ENCODE data around the gene LRBA. TPM values are rescaled to one million over a fixed set of nuclear protein-coding genes. Genes with fewer than 3 reads are reported as not detected.

Gene LRBA
- total and polyA plus RNA-seq, 12 donors: 6.2 to 31.2 (median 23.9) TPM

- 88 to 94% methylated on average over 1 of the region's 1 CpG for WGBS, 2 donors
- no peaks in the 10 kb centered on the region for H3K9me3 ChIP-seq
- intact Hi-C loops (cut with DNase I): no loop called here
- H3K4me1 ChIP-seq: peaks cover 0 to 4% (median 0%) of the 10 kb centered on the region in 9 donors
- H3K27ac ChIP-seq: no peak overlapping the region
- no peaks in the 10 kb centered on the region for H3K36me3 ChIP-seq
- ATAC-seq: no peak
- no peaks in the 10 kb centered on the region for H3K27me3 ChIP-seq
- no peak for TF ChIP-seq CTCF (IDR thresholded peaks at IDR 0.05)
- DNase-seq: no peak
- no peak overlapping the region for H3K4me3 ChIP-seq
Measured at GRCh38 chr4:150371869-150372268, 643.2 kb downstream of the LRBA start.

GRCh38 chr4:150369434-150370380 is 645.4 kb downstream of the LRBA start:
- H3K4me1 ChIP-seq: peaks cover 0 to 4% (median 0%) of the 10 kb centered on the region in 9 donors
- no peak for DNase-seq
- no peak overlapping the region for H3K27ac ChIP-seq
- ATAC-seq: no peak
- H3K9me3 ChIP-seq: no peaks in the 10 kb centered on the region
- H3K27me3 ChIP-seq: no peaks in the 10 kb centered on the region
- no peaks in the 10 kb centered on the region for H3K36me3 ChIP-seq
- no peak overlapping the region for H3K4me3 ChIP-seq
- no peak for TF ChIP-seq CTCF (IDR thresholded peaks at IDR 0.05)
- WGBS, 2 donors: 72 to 82% methylated on average over 3 of the region's 3 CpGs
- intact Hi-C loops (cut with DNase I): no loop called here

- H3K27ac ChIP-seq: no peak overlapping the region
- ATAC-seq: no peak
Measured at GRCh38 chr4:150368667-150369066, 646.4 kb downstream of the LRBA start.

GRCh38 chr4:150367326-150367725 is 647.8 kb downstream of the LRBA start:
- TF ChIP-seq CTCF (IDR thresholded peaks at IDR 0.05): no peak
- WGBS, 2 donors: 80 to 84% methylated on average over 4 of the region's 4 CpGs

More at GRCh38 chr4:150368667-150369066, 646.4 kb downstream of the LRBA start:
- TF ChIP-seq CTCF (IDR thresholded peaks at IDR 0.05): no peak
- Histone ChIP-seq H3K27me3 (no peaks in the 10 kb centered on the region), H3K4me1 (peaks cover 0 to 4% (median 0%) of the 10 kb centered on the region in 9 donors), H3K4me3 (no peak overlapping the region), H3K36me3 (no peaks in the 10 kb centered on the region), H3K9me3 (no peaks in the 10 kb centered on the region)
- no peak for DNase-seq
- intact Hi-C loops (cut with DNase I): no loop called here

More at GRCh38 chr4:150367326-150367725, 647.8 kb downstream of the LRBA start:
- Histone ChIP-seq H3K27ac (no peak overlapping the region), H3K27me3 (no peaks in the 10 kb centered on the region), H3K36me3 (no peaks in the 10 kb centered on the region), H3K4me1 (peaks cover 0 to 4% (median 0%) of the 10 kb centered on the region in 9 donors), H3K9me3 (no peaks in the 10 kb centered on the region), H3K4me3 (no peak overlapping the region)
- ATAC-seq (no peak), DNase-seq (no peak)
- intact Hi-C loops (cut with DNase I): no loop called here
